ENCODE data around the gene ITPR3. TPM values are rescaled to one million over a fixed set of nuclear protein-coding genes. Genes with fewer than 3 reads are reported as not detected.

ITPR3 gene
- total RNA-seq, 4 donors from 2014 or later, result 139 to 250 (median 182) TPM

- Histone ChIP-seq H3K27me3 (no peaks in the 10 kb centered on the region), H3K9me3 (no peaks in the 10 kb centered on the region), H3K27ac (no peak overlapping the region), H3K4me1 (peaks cover 0 to 3% (median 2%) of the 10 kb centered on the region in 4 donors), H3K4me3 (no peak overlapping the region), H3K36me3 (peaks cover 0 to 26% (median 0%) of the 10 kb centered on the region in 3 donors)
- TF ChIP-seq POLR2A (IDR thresholded peaks at IDR 0.05) (no peak), CTCF (IDR thresholded peaks at IDR 0.05) (no peak)
- DNase-seq, result no peak
These were observed 18.4 kb downstream of the ITPR3 start for GRCh38 chr6:33639559-33639958.

GRCh38 chr6:33640361-33640760, 19.2 kb downstream of the ITPR3 start:
- Histone ChIP-seq H3K27me3 (no peaks in the 10 kb centered on the region), H3K27ac (no peak overlapping the region), H3K9me3 (no peaks in the 10 kb centered on the region), H3K4me3 (no peak overlapping the region), H3K36me3 (peaks cover 0 to 29% (median 0%) of the 10 kb centered on the region in 3 donors), H3K4me1 (no peaks in the 10 kb centered on the region)
- TF ChIP-seq CTCF (IDR thresholded peaks at IDR 0.05), result no peak
- no peak for TF ChIP-seq POLR2A (IDR thresholded peaks at IDR 0.05)
- DNase-seq, result no peak

DNA sequence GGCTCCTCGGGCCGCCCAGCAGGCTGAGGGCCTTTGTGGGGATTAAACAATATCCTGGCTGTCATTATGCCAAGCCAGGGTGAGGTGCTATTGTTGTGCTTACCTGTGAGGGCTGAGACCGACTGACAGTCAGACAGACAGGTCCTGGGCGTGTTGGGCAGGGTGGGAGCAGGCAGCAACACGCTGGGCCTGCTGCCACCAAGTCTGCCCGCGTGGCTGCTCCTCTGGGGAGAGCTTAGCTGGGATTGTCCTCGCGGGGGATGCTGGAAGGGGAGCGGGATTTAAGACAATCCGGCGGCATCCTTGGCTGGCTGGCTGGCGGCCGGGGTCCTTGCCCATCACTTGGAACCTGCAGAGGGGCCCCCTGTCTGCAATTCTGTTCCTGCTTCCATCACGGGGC, 20.0 kb downstream of the ITPR3 start:
- no peaks in the 10 kb centered on the region for H3K9me3 ChIP-seq
- TF ChIP-seq CTCF (IDR thresholded peaks at IDR 0.05), result no peak
- no peak for TF ChIP-seq POLR2A (IDR thresholded peaks at IDR 0.05)
- H3K27ac ChIP-seq, result no peak overlapping the region
- no peaks in the 10 kb centered on the region for H3K4me1 ChIP-seq
- no peak for DNase-seq
- H3K27me3 ChIP-seq, result no peaks in the 10 kb centered on the region
- H3K4me3 ChIP-seq, result no peak overlapping the region
- H3K36me3 ChIP-seq, result peaks cover 0 to 35% (median 0%) of the 10 kb centered on the region in 3 donors

- Histone ChIP-seq H3K9me3 (no peaks in the 10 kb centered on the region), H3K4me1 (no peaks in the 10 kb centered on the region)
These were observed 20.5 kb downstream of the ITPR3 start for GRCh38 chr6:33641602-33642001.

DNA sequence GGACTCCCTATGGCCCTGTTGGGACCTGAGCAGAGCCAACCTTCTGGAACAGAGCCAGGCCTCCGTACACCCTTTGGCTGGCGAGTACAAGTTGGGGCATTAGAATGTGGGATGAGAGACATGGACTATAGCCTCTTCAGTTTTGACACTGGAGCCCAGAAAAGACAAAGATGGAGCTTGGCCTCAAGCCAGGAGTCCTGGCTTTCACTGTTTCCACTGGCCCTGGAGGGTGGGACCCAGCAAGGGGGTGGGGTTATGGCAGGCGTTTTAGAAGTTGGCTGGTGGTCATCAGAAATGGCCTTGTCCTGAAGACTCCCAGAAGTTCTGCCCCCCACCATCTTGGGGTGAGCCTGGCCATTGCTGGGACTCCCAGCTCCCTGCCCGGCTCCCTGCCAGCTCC, 21.8 kb downstream of the ITPR3 start:
- no peaks in the 10 kb centered on the region for H3K27me3 ChIP-seq
- no peaks in the 10 kb centered on the region for H3K9me3 ChIP-seq
- TF ChIP-seq POLR2A (IDR thresholded peaks at IDR 0.05), result no peak
- TF ChIP-seq CTCF (IDR thresholded peaks at IDR 0.05), result no peak
- H3K4me1 ChIP-seq, result no peaks in the 10 kb centered on the region
- H3K27ac ChIP-seq, result no peak overlapping the region
- H3K4me3 ChIP-seq, result no peak overlapping the region
- peaks cover 0 to 48% (median 0%) of the 10 kb centered on the region in 3 donors for H3K36me3 ChIP-seq
- DNase-seq, result no peak

More at GRCh38 chr6:33641602-33642001, 20.5 kb downstream of the ITPR3 start:
- Histone ChIP-seq H3K27me3 (no peaks in the 10 kb centered on the region), H3K36me3 (peaks cover 0 to 37% (median 0%) of the 10 kb centered on the region in 3 donors), H3K27ac (no peak overlapping the region), H3K4me3 (no peak overlapping the region)
- TF ChIP-seq POLR2A (IDR thresholded peaks at IDR 0.05) (no peak), CTCF (IDR thresholded peaks at IDR 0.05) (no peak)
- no peak for DNase-seq

DNA sequence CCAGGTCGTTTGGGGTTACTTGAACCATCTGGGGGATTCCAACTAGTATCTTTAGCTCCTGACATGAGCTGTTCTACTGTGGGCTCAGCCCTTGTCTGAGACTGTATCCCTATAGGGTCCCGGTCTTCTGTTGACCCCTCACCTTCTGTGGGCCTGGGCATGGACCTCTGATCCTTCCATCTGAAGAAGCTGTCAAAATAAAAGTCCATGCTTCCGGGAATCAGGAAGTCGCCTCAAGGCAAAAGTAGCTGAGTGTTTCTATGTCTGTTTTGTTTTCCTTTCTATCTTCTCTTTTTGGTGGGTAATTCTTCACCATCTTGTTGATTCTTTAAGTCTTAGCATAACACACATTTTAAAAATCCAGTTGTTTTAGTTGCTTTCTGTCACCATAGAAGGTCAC, 30.3 kb downstream of the ITPR3 start:
- Histone ChIP-seq H3K4me3 (no peak overlapping the region), H3K9me3 (no peaks in the 10 kb centered on the region), H3K27me3 (no peaks in the 10 kb centered on the region), H3K4me1 (no peaks in the 10 kb centered on the region), H3K36me3 (peaks cover 0 to 38% (median 0%) of the 10 kb centered on the region in 3 donors), H3K27ac (no peak overlapping the region)
- TF ChIP-seq POLR2A (IDR thresholded peaks at IDR 0.05) (no peak), CTCF (IDR thresholded peaks at IDR 0.05) (no peak)
- no peak for DNase-seq

All from Peyer's patch (tissue), 4 donors.